Measurements from ENCODE around the gene BRD7. TPM values are rescaled to one million over a fixed set of nuclear protein-coding genes. Genes with fewer than 3 reads are reported as not detected.
A peak's percentile ranks its signal among the peaks of the same experiment; 100 is the strongest.

The BRD7 gene
- total RNA-seq, 2 donors from 2014 or later, result 21.8 to 32.6 TPM

GRCh38 chr16:50316102-50316847 is 52.5 kb downstream of the BRD7 start:
- TF ChIP-seq, protein P1, sequence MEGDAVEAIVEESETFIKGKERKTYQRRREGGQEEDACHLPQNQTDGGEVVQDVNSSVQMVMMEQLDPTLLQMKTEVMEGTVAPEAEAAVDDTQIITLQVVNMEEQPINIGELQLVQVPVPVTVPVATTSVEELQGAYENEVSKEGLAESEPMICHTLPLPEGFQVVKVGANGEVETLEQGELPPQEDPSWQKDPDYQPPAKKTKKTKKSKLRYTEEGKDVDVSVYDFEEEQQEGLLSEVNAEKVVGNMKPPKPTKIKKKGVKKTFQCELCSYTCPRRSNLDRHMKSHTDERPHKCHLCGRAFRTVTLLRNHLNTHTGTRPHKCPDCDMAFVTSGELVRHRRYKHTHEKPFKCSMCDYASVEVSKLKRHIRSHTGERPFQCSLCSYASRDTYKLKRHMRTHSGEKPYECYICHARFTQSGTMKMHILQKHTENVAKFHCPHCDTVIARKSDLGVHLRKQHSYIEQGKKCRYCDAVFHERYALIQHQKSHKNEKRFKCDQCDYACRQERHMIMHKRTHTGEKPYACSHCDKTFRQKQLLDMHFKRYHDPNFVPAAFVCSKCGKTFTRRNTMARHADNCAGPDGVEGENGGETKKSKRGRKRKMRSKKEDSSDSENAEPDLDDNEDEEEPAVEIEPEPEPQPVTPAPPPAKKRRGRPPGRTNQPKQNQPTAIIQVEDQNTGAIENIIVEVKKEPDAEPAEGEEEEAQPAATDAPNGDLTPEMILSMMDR (IDR thresholded peaks at IDR 0.05), result no peak
- TF ChIP-seq POLR2A (IDR thresholded peaks at IDR 0.05), result no peak
- Histone ChIP-seq H3K36me3 (replicated peaks in 1 of 2; ENCODE audit: insufficient read depth in 1 of 2, low read depth in 2 of 2) (peaks cover 10 to 39% of the 10 kb centered on the region in 2 donors), H3K4me1 (no peaks in the 10 kb centered on the region), H3K9me3 (no peaks in the 10 kb centered on the region), H3K27me3 (no peaks in the 10 kb centered on the region), H3K27ac (no peak overlapping the region), H3K4me3 (no peak overlapping the region)
- DNase-seq (no peak), ATAC-seq (no peak)
- intact Hi-C loops (cut with DNase I), result no loop called here
- 92 to 94% methylated on average over 12 of the region's 12 CpGs for WGBS, 2 donors

DNA sequence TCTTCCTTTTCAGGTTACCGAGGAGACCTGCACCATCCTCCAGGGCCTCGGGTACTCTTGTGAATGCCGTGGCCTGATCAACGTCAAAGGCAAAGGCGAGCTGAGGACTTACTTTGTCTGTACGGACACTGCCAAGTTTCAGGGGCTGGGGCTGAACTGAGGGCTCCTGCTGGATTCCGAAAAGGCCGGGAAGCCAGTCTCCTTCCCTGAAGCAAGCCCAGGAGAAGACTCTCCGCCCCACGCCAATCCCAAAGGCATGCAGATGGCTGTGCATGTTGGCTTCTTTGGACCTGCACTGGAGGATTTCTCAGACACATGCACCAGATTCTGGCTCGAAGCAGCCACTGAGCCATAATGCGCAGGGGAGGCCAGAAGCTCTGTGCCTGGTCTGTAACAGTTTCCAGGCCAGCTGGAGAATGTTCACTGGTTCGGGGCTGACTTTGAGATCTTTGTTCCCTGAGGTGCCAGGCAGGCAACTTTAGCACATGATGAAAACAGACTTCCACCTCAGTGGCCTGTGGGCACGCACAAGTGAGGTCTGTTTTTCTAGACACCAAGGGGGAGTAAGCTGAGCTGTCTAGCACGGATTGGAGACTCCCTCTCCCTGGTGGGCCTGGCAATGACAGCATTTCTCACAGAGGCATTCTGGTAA is 53.3 kb downstream of the BRD7 start:
- Histone ChIP-seq H3K4me1 (no peaks in the 10 kb centered on the region), H3K9me3 (no peaks in the 10 kb centered on the region), H3K4me3 (no peak overlapping the region), H3K27ac (no peak overlapping the region), H3K27me3 (no peaks in the 10 kb centered on the region), H3K36me3 (replicated peaks in 1 of 2; ENCODE audit: insufficient read depth in 1 of 2, low read depth in 2 of 2) (peaks cover 10 to 32% of the 10 kb centered on the region in 2 donors)
- ATAC-seq, result no peak
- DNase-seq, result no peak
- 87 to 89% methylated on average over 13 to 15 of the region's 15 CpGs for WGBS, 2 donors
- intact Hi-C loops (cut with DNase I), result no loop called here
- TF ChIP-seq POLR2A (IDR thresholded peaks at IDR 0.05), result no peak
- TF ChIP-seq, protein P1 (IDR thresholded peaks at IDR 0.05), result no peak

DNA sequence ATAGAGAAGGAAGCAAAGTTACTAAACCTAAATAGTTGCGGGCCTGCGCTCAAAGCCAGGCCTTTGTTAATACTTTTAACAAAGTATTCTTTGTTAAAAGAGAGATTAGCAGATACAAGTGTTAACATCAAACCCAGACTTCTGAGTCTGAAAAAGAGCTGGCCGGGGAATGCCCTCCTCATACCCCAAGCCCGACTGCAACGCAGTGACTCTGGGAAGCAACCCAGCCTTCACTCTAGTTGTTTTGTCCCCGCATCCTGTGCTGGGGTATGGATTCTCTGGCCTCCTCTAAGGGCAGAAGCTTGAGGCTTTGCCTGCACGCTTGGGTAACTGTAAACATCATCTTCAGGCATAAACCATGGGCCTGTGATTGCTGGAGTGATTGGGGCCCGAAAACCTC is 54.1 kb downstream of the BRD7 start:
- ATAC-seq (no peak), DNase-seq (no peak)
- 67 to 85% methylated on average over 8 of the region's 8 CpGs for WGBS, 2 donors
- Histone ChIP-seq H3K4me1 (no peaks in the 10 kb centered on the region), H3K9me3 (no peaks in the 10 kb centered on the region), H3K36me3 (replicated peaks in 1 of 2; ENCODE audit: insufficient read depth in 1 of 2, low read depth in 2 of 2) (peaks cover 2 to 24% of the 10 kb centered on the region in 2 donors), H3K27ac (no peak overlapping the region), H3K27me3 (no peaks in the 10 kb centered on the region), H3K4me3 (no peak overlapping the region)
- no peak for TF ChIP-seq POLR2A (IDR thresholded peaks at IDR 0.05)
- TF ChIP-seq, protein P1 (IDR thresholded peaks at IDR 0.05), result no peak
- intact Hi-C loops (cut with DNase I), result no loop called here

- intact Hi-C loops (cut with DNase I), result no loop called here
- Histone ChIP-seq H3K4me1 (no peaks in the 10 kb centered on the region), H3K4me3 (no peak overlapping the region), H3K27me3 (no peaks in the 10 kb centered on the region), H3K27ac (no peak overlapping the region), H3K36me3 (replicated peaks in 1 of 2; ENCODE audit: insufficient read depth in 1 of 2, low read depth in 2 of 2) (peaks cover 0 to 21% of the 10 kb centered on the region in 2 donors), H3K9me3 (no peaks in the 10 kb centered on the region)
- DNase-seq (peak in 3 of 4 donors; percentile 8 to 63 (median 18)), ATAC-seq (peak; percentile 38)
- TF ChIP-seq, protein P1 (IDR thresholded peaks at IDR 0.05), result no peak
- no peak for TF ChIP-seq POLR2A (IDR thresholded peaks at IDR 0.05)
- 76 to 94% methylated on average over 22 to 26 of the region's 31 CpGs for WGBS, 2 donors
Observed at GRCh38 chr16:50313596-50314478, 55.0 kb downstream of the BRD7 start.
